ENCODE data around the gene AGAP1.

Gene AGAP1

DNA sequence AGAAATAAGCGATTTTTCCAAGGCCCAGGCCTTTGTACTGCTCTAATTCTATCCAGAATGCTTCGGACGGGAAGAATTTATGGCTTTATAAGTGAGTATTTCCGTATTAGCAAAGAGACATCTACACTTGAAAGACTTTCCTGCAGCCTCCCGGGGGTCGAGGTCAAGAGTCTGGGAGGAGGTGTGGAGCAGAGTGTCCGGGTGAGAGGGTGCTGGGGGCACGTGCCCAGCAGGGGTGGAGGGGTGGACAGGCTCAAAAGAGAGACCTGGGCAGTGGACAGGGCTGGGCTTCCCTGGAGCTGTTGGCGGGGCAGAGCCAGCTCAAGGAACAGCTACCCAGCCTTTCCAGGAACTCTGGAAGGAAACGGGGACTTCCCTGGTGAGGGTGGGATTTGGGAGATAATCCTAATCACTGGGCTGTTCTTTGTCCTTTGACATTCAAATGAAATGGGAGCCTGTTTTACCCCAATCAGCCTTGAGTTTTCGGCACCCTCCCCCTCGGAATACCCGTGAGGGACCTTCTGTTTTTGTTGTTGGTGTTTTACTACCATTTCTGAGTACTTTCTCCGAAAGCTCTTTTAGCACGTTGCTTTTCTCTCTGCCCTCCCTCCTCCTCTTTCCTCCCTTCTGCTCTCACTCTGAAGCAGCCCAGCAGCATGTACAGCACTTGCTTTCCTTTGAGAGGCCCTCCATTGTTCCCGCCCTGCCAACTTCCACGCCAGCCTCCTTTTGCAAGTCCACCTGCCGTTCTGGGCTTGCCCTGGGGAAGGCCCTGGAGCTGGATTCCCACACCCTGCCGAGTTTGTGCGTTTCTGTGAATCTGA is 164.7 kb downstream of the AGAP1 start:
- no peak overlapping the region for H3K4me3 ChIP-seq (ENCODE audit: low read depth, low read length)
- TF ChIP-seq, protein P1, sequence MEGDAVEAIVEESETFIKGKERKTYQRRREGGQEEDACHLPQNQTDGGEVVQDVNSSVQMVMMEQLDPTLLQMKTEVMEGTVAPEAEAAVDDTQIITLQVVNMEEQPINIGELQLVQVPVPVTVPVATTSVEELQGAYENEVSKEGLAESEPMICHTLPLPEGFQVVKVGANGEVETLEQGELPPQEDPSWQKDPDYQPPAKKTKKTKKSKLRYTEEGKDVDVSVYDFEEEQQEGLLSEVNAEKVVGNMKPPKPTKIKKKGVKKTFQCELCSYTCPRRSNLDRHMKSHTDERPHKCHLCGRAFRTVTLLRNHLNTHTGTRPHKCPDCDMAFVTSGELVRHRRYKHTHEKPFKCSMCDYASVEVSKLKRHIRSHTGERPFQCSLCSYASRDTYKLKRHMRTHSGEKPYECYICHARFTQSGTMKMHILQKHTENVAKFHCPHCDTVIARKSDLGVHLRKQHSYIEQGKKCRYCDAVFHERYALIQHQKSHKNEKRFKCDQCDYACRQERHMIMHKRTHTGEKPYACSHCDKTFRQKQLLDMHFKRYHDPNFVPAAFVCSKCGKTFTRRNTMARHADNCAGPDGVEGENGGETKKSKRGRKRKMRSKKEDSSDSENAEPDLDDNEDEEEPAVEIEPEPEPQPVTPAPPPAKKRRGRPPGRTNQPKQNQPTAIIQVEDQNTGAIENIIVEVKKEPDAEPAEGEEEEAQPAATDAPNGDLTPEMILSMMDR (conservative IDR thresholded peaks at IDR 0.05; ENCODE audit: low read depth, low read length) = no peak
- DNase-seq (ENCODE audit: low read depth) = no peak

DNA sequence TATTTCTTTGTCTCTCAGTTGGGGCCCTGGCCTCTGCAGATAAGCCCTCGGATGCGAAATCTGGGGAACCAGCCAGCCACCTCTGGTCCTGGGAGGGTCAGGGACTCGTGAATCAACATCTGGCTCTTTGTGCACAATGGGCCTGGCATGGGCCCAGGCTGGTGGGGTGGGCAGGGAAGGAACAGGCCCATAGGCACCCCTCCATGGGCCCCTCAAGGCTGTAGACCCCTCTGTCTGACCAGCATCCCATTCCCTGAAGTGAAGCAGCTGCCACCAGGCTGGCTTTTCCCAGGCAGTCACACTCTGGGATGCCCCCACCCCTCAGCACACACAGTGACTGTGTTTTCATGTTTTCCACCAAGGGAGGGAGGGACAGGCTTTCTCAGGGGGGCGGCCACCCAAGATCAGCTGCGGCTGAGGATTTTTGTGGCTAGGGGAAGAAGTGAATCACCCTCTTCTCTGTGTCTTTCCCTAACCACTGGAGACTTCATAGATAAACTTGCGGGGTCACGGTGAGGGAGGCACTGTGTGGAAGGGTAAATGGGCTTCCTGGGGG is 166.0 kb downstream of the AGAP1 start:
- peak; percentile 91 for DNase-seq (ENCODE audit: low read depth)
- TF ChIP-seq, protein P1 (conservative IDR thresholded peaks at IDR 0.05; ENCODE audit: low read depth, low read length) = no peak
- H3K4me3 ChIP-seq (ENCODE audit: low read depth, low read length) = no peak overlapping the region

DNA sequence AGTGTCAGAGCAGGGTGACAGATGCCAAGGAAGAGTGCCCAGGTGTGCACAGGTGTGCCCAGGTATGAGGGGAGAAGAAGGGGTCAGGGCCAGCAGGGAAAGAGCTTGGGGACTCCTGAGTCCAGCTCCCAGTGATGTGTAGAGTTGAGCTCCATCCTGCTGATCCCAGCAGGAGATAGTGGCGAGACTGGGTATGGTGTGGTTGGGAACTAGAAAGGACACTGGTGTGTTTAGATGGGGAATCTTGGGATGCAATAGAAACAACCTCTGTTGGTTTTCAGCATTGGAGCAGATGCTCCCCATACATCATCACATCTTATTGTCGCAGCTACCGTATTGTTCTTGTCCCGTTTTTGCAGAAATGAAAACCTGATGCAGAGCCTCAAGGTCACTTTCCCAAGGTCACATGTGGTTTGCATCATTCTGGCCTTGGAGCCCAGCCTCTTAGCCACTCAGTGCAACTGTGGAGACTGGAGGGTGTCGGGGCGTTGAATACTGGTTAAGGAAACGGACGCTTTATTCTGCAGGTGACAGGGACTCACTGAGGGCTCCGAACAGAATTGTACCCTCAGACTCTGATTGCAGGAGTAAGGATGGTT is 166.7 kb downstream of the AGAP1 start:
- no peak for DNase-seq (ENCODE audit: low read depth)
- TF ChIP-seq, protein P1 (conservative IDR thresholded peaks at IDR 0.05; ENCODE audit: low read depth, low read length) = no peak
- no peak overlapping the region for H3K4me3 ChIP-seq (ENCODE audit: low read depth, low read length)

DNA sequence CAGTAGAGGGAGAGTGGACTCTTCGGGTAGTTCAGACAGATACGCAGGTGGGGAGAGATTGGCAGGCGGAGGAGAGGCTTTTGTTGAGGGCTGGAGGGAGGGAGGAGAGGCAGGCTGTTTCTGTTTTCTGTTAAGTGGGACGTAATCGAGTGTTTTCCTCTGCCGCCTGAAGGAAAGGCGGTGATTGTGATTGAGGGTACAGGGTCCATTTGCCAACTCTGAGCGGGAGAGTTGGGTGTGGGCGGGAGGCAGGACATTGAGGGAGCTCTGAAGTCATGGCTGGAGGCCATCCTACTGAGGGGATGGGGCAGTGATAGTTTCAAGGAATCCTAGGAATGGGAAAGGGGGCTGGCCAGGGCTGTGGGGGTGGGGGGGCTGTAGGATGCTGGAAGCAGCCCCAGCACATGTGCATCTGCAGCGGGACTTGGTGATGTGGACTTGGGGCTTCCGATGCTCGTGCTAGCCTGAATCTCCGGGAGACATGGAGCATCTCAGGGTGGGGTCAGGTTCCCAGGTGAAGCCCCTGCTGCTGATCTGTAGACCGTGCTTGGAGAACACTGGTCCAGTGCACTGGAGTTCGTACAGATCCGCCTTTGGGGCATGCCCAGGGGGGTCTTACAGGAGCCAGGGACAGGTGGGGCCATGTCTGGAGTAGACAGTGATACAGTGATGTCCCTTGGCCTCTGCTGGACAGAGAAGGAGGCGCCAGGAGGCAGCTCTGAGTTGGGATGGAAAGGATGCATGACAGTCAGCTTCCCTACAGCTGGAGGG is 167.5 kb downstream of the AGAP1 start:
- H3K4me3 ChIP-seq (ENCODE audit: low read depth, low read length) = no peak overlapping the region
- TF ChIP-seq, protein P1 (conservative IDR thresholded peaks at IDR 0.05; ENCODE audit: low read depth, low read length) = no peak
- no peak for DNase-seq (ENCODE audit: low read depth)

DNA sequence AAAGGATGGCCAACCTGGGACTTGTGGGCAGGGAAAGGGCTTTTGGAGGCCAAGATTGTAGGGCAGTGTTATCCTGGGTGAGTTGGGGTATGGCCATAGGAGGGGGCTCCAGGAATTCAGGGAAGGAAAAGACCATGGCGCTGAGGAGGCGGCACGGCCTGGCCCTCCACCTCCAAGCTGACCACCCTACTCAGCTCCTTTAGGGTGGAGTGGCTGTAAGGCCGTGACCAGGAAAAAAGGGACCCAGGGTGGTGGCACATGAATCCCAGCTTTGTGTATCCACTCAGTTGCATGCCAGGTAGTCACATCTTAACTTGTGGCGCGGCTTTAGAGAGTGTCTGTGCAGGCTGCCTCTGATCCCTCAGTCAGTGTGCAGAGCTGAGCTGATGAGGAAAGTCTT is 168.1 kb downstream of the AGAP1 start:
- DNase-seq (ENCODE audit: low read depth) = no peak
- TF ChIP-seq, protein P1 (conservative IDR thresholded peaks at IDR 0.05; ENCODE audit: low read depth, low read length) = no peak

DNA sequence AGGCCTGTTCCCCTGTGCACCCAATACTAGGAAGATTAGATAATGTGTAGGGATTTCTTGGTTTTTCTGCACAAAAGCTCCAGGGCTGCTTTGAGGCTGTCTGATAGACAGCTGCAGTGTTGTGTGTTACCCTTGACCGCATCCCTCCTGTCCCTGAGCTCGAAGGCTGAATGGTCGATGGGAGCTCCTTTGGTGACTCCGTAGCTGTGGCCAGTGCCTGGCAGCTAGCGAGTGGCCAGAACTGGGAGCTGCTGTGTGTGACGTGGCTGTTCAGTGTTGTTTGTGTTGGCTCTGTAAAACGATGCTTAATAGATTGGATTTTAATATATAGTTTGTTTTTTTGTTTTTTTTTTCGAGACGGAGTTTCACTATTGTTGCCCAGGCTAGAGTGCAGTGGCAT is 170.0 kb downstream of the AGAP1 start:
- TF ChIP-seq, protein P1 (conservative IDR thresholded peaks at IDR 0.05; ENCODE audit: low read depth, low read length) = no peak

More for the DNA sequence above, 168.1 kb downstream of the AGAP1 start:
- H3K4me3 ChIP-seq (ENCODE audit: low read depth, low read length) = no peak overlapping the region

More for the DNA sequence above, 170.0 kb downstream of the AGAP1 start:
- no peak overlapping the region for H3K4me3 ChIP-seq (ENCODE audit: low read depth, low read length)
- DNase-seq (ENCODE audit: low read depth) = no peak
